Measurements from ENCODE around the gene HPS5.
"Not testable (repeated sequence)": the region's sequence is repeated elsewhere in the genome, so short reads cannot be mapped to it uniquely, and the experiment has no call there.

HPS5 gene

GRCh38 chr11:18321969-18322711 lies at the start of gene HPS5, which contains the start of gene GTF2H1:
HPS5 (minus strand) TSS chr11:18322140; CDS start chr11:18317858, 4,282 bp downstream.
GTF2H1 (plus strand) TSS chr11:18322567; CDS start chr11:18333075, 10,508 bp downstream.
- DNase-seq (ENCODE audit: low read depth): peak; percentile 97

GRCh38 chr11:18371279-18371678 lies 49.3 kb upstream of the HPS5 start:
- no peak for DNase-seq (ENCODE audit: low read depth)

- DNase-seq (ENCODE audit: low read depth): no peak
These were observed 47.5 kb upstream of the HPS5 start for GRCh38 chr11:18369398-18369797.

GRCh38 chr11:18368221-18368620 lies 46.3 kb upstream of the HPS5 start:
- DNase-seq (ENCODE audit: low read depth): no peak

GRCh38 chr11:18367431-18367830 lies 45.5 kb upstream of the HPS5 start:
- peak; percentile 35 for DNase-seq (ENCODE audit: low read depth)

- no peak for DNase-seq (ENCODE audit: low read depth)
These were observed 44.3 kb upstream of the HPS5 start for GRCh38 chr11:18366286-18366685.

GRCh38 chr11:18365741-18366140 lies 43.8 kb upstream of the HPS5 start:
- DNase-seq (ENCODE audit: low read depth): no peak

- peak; percentile 44 for DNase-seq (ENCODE audit: low read depth)
These were observed 42.6 kb upstream of the HPS5 start for GRCh38 chr11:18364495-18365073.

- no peak for DNase-seq (ENCODE audit: low read depth)
These were observed 39.2 kb upstream of the HPS5 start for GRCh38 chr11:18361154-18361553.

- no peak for DNase-seq (ENCODE audit: low read depth)
These were observed 36.7 kb upstream of the HPS5 start for GRCh38 chr11:18358646-18359045.

- no peak for DNase-seq (ENCODE audit: low read depth)
These were observed 30.6 kb upstream of the HPS5 start for GRCh38 chr11:18352581-18352980.

- DNase-seq (ENCODE audit: low read depth): peak; percentile 82
These were observed 25.7 kb upstream of the HPS5 start for GRCh38 chr11:18347471-18348125.

- DNase-seq (ENCODE audit: low read depth): no peak
These were observed 11.0 kb upstream of the HPS5 start for GRCh38 chr11:18332891-18333290.

GRCh38 chr11:18332302-18332701 lies 10.4 kb upstream of the HPS5 start:
- DNase-seq (ENCODE audit: low read depth): no peak

GRCh38 chr11:18330921-18331320 lies 9.0 kb upstream of the HPS5 start:
- DNase-seq (ENCODE audit: low read depth): no peak

- DNase-seq (ENCODE audit: low read depth): no peak
These were observed 7.4 kb upstream of the HPS5 start for GRCh38 chr11:18329196-18329870.

GRCh38 chr11:18324381-18324780 lies 2.4 kb upstream of the HPS5 start:
- no peak for DNase-seq (ENCODE audit: low read depth)

- DNase-seq (ENCODE audit: low read depth): not testable (repeated sequence)
These were observed 1.9 kb upstream of the HPS5 start for GRCh38 chr11:18323881-18324280.

GRCh38 chr11:18322818-18323570 lies 1.1 kb upstream of the HPS5 start:
- no peak for DNase-seq (ENCODE audit: low read depth)

- no peak for DNase-seq (ENCODE audit: low read depth)
These were observed 367 bp downstream of the HPS5 start for GRCh38 chr11:18321578-18321968.

- no peak for DNase-seq (ENCODE audit: low read depth)
These were observed 1.3 kb downstream of the HPS5 start for GRCh38 chr11:18320617-18321016.

- DNase-seq (ENCODE audit: low read depth): no peak
These were observed 2.0 kb downstream of the HPS5 start for GRCh38 chr11:18319914-18320313.

All from fibroblast of gingiva (primary cell).